ENCODE data around the gene QRICH1. TPM values are rescaled to one million over a fixed set of nuclear protein-coding genes. Genes with fewer than 3 reads are reported as not detected.
A peak's percentile ranks its signal among the peaks of the same experiment; 100 is the strongest.

QRICH1 gene
- polyA plus RNA-seq, 3 donors: 9.3 to 150 (median 16.1) TPM

GRCh38 chr3:49006408-49007067, 87.3 kb downstream of the QRICH1 start:
- DNase-seq: peak in 2 of 3 donors; percentile 14 to 66
- 0% methylated on average over 27 of the region's 32 CpGs for WGBS (ENCODE audit: insufficient coverage)

GRCh38 chr3:49005998-49006397, 87.9 kb downstream of the QRICH1 start:
- intact Hi-C loops (cut with micrococcal nuclease): loop anchor here in 1 of 2 donors (2.0 kb wide), 1 partner anchor 17 kb away; no protein-coding TSS in a partner anchor
- Histone ChIP-seq H3K4me2 (replicated peaks; ENCODE audit: extremely low read depth, low read length, poor library complexity, severe bottlenecking) (peak overlapping the region; percentile 93), H3K36me3 (replicated peaks in 1 of 2; ENCODE audit: control insufficient read depth in 1 of 2, insufficient read depth in 2 of 2, low read length in 2 of 2) (no peaks in the 10 kb centered on the region), H3K9ac (ENCODE audit: insufficient read depth, low read length, poor library complexity, severe bottlenecking) (no peak overlapping the region), H3K4me3 (replicated peaks in 1 of 3; ENCODE audit: low read depth in 2 of 3, low read length in 3 of 3) (peak overlapping the region in 1 of 3 experiments; percentile 93), H3K9me3 (replicated peaks in 1 of 2; ENCODE audit: control insufficient read depth in 1 of 2, insufficient read depth in 1 of 2, low read length in 2 of 2) (no peaks in the 10 kb centered on the region), H3K27ac (ENCODE audit: low read depth in 1 of 2, low read length in 2 of 2) (no peak overlapping the region), H3K79me2 (ENCODE audit: insufficient read depth, low read length) (peaks cover 21% of the 10 kb centered on the region), H3K27me3 (ENCODE audit: control insufficient read depth in 2 of 2, insufficient read depth in 2 of 2, low read length in 2 of 2) (no peaks in the 10 kb centered on the region), H3K4me1 (ENCODE audit: control insufficient read depth in 1 of 2, insufficient read depth in 2 of 2, low read length in 2 of 2) (peaks cover 20 to 34% of the 10 kb centered on the region in 2 donors), H4K20me1 (ENCODE audit: insufficient read depth, low read length) (peaks cover 10% of the 10 kb centered on the region), H2AFZ (ENCODE audit: insufficient read depth, low read depth, low read length, poor library complexity, severe bottlenecking) (peak overlapping the region; percentile 94)
- Mint-ChIP-seq H3K36me3 (peaks cover 5 to 13% of the 10 kb centered on the region in 2 donors), H3K9me3 (no peaks in the 10 kb centered on the region), H3K4me1 (peaks cover 23% of the 10 kb centered on the region), H3K27ac (peak overlapping the region in 5 of 7 donors; percentile 94 to 99 (median 99)), H3K27me3 (ENCODE audit: low read depth in 3 of 3) (peaks cover 0 to 2% (median 1%) of the 10 kb centered on the region in 3 donors), H3K4me3 (no peak overlapping the region)
- 84% methylated on average over 5 of the region's 5 CpGs for WGBS (ENCODE audit: insufficient coverage)
- no peak for TF ChIP-seq CTCF (IDR thresholded peaks at IDR 0.05)
- no peak for DNase-seq

More at GRCh38 chr3:49006408-49007067, 87.3 kb downstream of the QRICH1 start:
- no peaks in the 10 kb centered on the region for H3K9me3 Mint-ChIP-seq
- Histone ChIP-seq H3K27ac (ENCODE audit: low read depth in 1 of 2, low read length in 2 of 2) (peak overlapping the region; percentile 90 to 97), H3K79me2 (ENCODE audit: insufficient read depth, low read length) (peaks cover 25% of the 10 kb centered on the region), H3K4me3 (replicated peaks in 1 of 3; ENCODE audit: low read depth in 2 of 3, low read length in 3 of 3) (peak overlapping the region; percentile 57 to 94 (median 93)), H4K20me1 (ENCODE audit: insufficient read depth, low read length) (peaks cover 13% of the 10 kb centered on the region), H3K9ac (ENCODE audit: insufficient read depth, low read length, poor library complexity, severe bottlenecking) (peak overlapping the region; percentile 90), H3K9me3 (replicated peaks in 1 of 2; ENCODE audit: control insufficient read depth in 1 of 2, insufficient read depth in 1 of 2, low read length in 2 of 2) (no peaks in the 10 kb centered on the region), H3K4me1 (ENCODE audit: control insufficient read depth in 1 of 2, insufficient read depth in 2 of 2, low read length in 2 of 2) (peaks cover 20 to 34% of the 10 kb centered on the region in 2 donors), H2AFZ (ENCODE audit: insufficient read depth, low read depth, low read length, poor library complexity, severe bottlenecking) (peak overlapping the region; percentile 94), H3K27me3 (ENCODE audit: control insufficient read depth in 2 of 2, insufficient read depth in 2 of 2, low read length in 2 of 2) (no peaks in the 10 kb centered on the region), H3K4me2 (replicated peaks; ENCODE audit: extremely low read depth, low read length, poor library complexity, severe bottlenecking) (peak overlapping the region; percentile 93), H3K36me3 (replicated peaks in 1 of 2; ENCODE audit: control insufficient read depth in 1 of 2, insufficient read depth in 2 of 2, low read length in 2 of 2) (peaks cover 2 to 4% of the 10 kb centered on the region in 2 donors)
- peak overlapping the region; percentile 95 to 98 for H3K4me3 Mint-ChIP-seq
- peaks cover 0 to 2% (median 1%) of the 10 kb centered on the region in 3 donors for H3K27me3 Mint-ChIP-seq (ENCODE audit: low read depth in 3 of 3)
- H3K36me3 Mint-ChIP-seq: peaks cover 5 to 14% of the 10 kb centered on the region in 2 donors
- peak overlapping the region; percentile 94 to 99 (median 99) for H3K27ac Mint-ChIP-seq
- H3K4me1 Mint-ChIP-seq: peaks cover 23% of the 10 kb centered on the region
- no peak for TF ChIP-seq CTCF (IDR thresholded peaks at IDR 0.05)
- intact Hi-C loops (cut with micrococcal nuclease): loop anchor here in 1 of 2 donors (2.0 kb wide), 1 partner anchor 18 kb away; no protein-coding TSS in a partner anchor

Measured in CD14-positive monocyte (primary cell).